CD4-positive, alpha-beta T cell treated with Interleukin-15 for 1 hour (primary cell): ENCODE measurements around the gene DIP2C.
"Not testable (repeated sequence)": the region's sequence is repeated elsewhere in the genome, so short reads cannot be mapped to it uniquely, and the experiment has no call there.

Experiments used
- DNase-seq: peaks from one replicate; pipeline ENCODE4 v3.0.0-alpha.2; 2020

DIP2C gene

DNA sequence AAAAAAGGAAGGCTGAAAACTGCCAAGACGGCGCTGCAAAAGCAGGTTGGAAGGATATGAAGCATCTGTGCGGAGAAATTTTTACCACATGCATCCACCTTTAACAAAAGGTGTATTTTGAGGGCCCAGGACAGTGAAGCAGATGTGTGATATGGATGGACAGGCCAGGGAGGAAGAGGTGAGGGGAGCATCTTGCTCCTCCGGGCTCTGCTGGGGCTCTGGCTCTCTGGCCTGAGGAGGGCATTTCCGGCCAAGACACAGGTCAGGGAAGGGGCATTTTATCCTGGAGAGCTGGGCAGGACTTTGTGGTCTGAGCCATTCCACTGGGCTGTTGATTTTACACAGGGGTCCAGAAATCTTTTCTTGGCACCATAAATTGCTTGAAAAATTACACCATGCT lies 379.1 kb downstream of the DIP2C start:
- DNase-seq = no peak

DNA sequence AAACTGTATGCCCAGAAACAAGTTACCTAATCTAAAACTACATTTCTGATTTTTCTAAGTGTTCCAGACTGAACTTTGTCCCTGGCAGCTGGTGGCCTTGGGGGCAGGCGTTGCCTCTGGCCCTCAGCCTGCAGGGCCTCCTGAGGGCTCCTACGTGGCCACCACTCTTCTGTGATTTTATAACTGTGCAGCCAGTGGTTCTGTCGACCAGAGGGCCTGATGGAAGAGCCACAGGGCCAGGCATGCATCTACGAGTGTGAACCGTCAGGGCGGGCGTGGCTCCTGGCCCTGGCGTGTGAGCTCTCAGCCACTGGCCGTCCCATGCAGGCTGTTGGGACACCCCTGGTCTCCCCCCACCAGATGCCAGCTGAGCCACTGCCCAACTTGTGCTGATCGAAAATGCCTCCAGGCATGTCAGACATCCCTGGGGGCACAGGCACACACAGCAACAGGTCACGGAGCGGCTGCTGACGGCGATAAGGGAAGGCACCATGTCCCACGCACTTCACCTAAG lies 380.8 kb downstream of the DIP2C start:
- no peak for DNase-seq

DNA sequence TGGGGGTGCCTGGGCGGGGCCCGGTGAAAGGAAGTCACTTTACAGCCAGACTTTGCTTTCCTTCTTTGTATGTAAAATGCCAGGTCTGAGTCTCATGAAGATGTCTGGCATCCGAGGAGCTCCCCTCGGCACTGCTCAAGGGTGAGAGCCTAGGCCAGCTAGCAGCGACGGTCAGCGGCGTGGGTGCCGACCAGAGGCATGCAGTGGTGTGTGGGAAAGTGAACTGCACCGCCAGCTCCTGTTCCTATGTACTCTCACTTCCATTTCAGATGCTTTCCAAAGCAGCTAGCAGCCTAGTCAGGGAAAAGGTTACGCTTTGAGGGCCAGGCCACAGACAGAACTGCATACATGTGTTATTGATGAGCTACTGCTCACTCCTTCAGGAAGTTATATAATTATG lies 381.4 kb downstream of the DIP2C start:
- DNase-seq = no peak

DNA sequence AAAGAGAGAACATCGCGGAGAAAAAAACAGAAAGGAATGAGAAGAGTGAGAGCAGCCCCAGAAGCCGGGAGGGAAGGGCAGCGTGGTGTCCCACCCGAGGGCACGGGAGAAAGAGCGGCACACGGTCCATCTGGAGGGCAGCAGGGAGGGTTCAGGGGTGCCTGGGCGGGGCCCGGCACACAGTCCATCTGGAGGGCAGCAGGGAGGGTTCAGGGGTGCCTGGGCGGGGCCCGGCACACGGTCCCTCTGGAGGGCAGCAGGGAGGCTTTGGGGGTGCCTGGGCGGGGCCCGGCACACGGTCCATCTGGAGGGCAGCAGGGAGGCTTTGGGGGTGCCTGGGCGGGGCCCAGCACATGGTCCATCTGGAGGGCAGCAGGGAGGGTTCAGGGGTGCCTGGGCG lies 381.8 kb downstream of the DIP2C start:
- DNase-seq = no peak

DNA sequence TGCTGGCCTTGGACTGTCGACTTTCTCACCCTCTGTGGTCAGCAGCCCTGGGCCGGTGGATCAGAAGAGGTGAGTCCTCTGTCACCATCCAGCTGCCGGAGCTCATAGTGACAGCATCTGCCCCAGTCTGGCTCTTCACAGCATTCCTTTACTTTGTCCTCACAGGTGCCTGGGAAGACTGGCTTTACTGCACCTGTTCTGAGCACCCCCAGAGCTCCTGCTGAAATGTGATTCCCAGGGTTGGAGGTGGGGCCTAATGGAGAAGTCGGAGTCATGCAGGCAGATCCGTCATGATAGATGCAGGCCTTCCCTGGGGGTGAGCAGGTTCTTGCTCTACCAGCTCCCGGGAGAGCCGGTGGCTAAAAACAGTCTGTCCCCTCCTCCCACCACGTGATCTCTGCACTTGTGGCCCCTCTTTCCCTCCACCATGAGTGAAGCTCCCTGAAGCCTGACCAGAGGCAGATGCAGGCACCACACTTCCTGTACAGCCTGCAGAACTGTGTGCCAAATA lies 382.7 kb downstream of the DIP2C start:
- DNase-seq = peak; percentile 25

DNA sequence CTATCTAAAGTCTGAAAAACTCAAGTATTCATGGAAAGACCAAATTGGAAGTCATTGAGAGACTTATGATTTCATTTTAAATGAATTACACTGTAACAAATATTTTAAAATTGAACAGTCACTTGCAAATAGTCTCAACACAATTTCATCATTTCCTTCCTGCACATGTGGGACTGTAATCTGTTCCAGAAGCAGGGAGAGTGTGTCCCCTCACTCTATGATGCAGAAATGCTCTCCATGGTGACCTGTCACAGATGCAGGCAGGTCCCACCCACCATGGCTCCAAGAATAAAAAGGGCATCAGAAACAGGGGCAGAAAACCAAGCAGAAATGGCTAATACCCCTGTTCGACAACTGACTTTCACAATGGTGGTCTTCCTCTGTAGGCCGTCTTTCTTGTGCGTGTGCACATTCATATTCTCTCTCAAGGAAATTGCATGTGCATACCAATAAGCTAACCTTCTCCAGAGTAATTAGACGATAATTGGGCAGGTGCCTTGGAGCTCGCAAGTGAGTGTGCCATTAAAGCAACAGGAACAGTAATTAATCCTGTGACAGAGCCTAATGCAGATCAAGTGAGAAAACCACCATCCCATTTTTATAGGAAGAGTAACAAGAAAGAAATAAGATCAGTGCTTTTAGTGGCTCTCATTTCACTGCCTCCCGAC lies 383.3 kb downstream of the DIP2C start:
- DNase-seq = no peak

DNA sequence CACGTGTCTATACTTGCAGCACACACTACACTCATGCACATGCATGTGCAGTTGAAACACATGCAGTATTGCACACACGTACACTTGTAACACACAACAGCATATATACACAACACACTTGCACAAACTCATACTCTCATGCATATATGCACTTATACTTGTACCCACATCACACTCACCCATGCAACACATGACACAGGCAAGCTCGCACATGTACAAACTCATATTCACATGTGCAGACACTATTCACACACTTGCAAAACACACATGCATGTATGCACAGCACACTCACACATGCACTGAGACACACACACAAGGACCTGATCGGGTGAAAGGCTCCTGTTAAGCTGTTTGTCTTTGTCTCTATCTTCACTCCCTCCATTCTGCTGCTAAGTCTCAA lies 384.4 kb downstream of the DIP2C start:
- no peak for DNase-seq

DNA sequence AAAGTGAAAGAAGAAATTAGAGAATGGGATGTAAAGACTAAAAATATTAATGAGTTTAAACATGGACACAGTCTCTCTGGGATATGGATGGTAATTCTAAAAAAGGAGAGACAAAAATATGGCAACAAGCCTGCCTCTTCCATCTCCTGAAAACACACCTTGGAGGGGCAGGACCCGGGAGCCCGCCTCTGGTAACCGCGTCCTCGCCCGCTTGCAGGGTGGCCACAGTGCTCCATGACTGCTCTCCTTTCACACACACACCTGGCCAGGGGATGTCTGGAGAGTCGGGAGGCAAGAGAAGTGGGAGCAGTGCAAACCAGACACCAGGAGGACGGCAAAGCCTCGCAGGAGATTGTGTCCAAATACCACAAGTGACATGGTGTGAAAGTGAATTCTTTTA lies 387.9 kb downstream of the DIP2C start:
- DNase-seq = no peak

DNA sequence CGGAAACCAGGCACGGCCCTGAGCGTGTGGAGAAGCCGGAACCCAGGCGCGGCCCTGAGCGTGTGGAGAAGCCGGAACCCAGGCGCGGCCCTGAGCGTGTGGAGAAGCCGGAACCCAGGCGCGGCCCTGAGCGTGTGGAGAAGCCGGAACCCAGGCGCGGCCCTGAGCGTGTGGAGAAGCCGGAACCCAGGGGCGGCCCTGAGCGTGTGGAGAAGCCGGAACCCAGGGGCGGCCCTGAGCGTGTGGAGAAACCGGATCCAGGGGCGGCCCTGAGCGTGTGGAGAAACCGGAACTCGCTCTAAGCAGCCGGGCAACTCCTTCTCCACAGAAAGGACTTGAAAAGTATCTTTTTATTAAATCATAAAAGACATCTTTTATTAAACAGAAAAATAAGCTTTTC lies 388.9 kb downstream of the DIP2C start:
- not testable (repeated sequence) for DNase-seq

DNA sequence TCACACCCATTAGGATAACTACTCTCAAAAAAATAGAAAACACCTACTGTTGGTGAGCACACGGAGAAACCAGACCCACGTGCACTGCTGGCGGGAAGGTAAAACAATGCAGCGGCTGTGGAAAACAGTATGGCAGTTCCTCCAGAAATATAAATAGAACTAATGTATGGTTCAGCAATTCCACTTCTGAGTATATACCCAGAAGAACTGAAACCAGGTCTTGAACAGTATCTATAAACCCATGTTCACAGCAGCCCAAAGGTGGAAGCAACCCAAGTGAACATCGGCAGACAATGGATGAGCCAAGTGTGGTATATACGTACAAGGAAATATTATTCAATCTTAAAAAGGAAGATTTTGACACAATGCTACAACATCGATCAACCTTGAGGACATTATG lies 389.5 kb downstream of the DIP2C start:
- DNase-seq = no peak

DNA sequence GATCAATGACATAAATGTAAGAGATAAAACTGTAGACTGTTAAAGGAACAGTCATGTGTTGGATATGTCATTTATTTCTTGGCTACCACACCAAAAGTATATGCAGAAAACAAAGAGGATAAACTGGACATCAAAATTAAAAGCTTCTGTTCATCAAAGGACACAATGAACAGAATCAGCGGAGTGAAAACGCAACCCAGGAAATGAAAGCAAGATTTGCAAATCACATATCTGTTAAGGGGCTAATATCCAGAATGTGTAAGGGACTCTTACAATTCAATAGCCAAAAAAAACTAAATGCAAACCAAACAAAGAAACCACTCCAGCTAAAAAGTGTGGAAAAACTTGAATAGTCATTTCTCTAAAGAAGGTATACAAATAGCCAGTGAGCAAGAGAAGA lies 390.0 kb downstream of the DIP2C start:
- no peak for DNase-seq

DNA sequence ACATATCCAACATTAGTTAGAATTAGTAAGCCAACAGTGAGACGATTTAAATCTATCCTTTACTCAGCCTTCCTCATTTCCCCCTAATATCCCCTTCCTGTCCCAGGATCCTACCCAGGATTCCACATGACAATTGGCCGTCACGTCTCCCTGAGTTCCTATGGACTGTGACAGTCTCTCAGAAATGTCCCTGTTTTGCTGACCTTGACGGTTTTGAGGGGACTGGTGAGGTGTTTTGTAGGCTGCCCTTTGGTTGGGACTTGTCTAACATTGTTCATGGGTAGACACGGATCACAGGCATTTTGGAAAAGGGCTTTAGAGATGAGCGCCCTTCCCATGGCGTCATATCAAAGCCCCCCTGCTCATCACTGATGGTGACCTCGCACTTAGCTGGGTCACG lies 391.4 kb downstream of the DIP2C start:
- DNase-seq = no peak

DNA sequence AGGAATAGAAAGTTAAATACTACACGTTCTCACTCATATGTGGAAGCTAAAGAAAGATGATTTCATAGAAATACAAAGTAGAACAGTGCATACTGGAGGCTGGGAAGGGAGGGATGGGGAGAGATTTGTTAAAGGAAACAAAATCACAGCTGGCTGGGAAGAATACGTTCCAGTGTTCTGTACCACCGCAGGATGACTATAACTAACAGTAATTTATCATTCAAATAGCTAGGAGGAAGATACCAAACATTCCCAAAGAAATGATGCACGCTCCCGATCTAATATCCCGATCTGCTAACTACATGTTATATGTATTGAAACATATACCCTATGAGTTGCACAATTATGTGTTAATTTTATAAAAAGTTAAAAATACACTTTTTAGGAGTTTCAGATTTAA lies 391.9 kb downstream of the DIP2C start:
- DNase-seq = no peak

DNA sequence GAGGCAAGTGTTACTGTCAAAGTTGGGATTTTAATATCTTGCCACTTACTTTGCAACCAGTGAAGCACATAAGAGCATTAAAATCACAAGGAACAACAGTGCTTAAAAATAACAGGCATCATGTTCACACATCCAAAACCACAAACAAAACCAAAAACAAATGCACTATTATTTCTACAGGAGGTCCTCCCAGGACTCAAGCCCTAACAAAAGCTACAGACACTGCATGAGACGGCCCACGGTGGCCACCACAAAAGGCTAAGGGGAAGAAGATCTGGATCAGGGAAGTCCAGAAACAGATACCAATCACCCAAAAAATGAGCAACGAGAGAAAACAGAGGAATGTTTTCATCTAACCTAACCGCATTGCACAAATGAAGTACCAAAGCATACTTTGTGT lies 395.8 kb downstream of the DIP2C start:
- no peak for DNase-seq

DNA sequence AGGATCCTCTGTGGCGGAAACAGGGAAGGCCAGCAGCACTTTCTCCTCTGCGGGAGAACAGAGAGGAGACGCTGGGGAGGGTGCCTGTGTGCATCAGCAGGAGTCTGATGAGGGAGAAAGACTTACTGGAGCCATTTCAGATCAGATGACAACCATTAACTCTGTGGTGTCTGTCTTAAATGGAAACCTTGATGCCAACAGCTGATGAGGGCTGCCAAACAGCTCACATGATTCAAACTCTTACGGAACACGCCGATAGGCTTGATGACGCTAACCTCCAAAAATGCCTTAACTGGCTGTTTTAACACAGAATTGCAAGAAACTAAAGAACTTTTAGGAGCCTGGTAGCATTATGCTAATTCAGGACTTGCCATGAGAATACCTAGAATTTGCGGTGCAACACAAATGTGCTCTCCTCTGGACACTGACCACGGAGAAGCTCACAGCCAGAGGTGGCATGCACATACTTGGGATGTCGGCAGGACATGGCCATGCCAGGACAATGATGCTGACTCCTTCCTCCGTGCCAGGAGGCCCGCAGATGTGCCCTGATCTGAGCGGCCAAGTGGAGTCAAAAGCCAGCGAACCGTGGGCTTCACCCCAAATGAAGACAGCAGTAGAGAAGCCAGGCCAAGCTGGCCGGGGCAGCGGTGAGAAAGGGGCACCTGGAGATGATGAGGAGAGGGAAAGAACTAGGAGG lies 399.3 kb downstream of the DIP2C start:
- DNase-seq = no peak

DNA sequence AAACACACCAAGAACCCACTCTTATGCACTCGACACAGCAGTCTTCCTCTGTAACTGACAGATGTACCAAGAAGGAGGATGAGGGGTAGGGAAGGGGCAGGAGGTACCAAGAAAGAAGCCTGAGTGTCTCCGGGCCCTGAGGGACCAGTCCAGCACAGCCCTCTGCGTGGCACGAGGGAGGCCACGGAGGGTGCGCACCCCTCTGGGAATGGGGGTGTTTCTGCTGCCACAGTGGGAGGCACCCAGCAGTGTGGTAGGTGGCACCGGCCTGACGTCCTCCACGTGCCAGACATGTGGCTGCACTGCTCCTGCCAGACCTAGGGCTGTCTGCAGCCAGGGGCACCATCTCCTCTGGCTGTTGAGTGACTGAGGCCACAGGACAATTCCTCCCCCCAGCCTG lies 399.9 kb downstream of the DIP2C start:
- DNase-seq = no peak

DNA sequence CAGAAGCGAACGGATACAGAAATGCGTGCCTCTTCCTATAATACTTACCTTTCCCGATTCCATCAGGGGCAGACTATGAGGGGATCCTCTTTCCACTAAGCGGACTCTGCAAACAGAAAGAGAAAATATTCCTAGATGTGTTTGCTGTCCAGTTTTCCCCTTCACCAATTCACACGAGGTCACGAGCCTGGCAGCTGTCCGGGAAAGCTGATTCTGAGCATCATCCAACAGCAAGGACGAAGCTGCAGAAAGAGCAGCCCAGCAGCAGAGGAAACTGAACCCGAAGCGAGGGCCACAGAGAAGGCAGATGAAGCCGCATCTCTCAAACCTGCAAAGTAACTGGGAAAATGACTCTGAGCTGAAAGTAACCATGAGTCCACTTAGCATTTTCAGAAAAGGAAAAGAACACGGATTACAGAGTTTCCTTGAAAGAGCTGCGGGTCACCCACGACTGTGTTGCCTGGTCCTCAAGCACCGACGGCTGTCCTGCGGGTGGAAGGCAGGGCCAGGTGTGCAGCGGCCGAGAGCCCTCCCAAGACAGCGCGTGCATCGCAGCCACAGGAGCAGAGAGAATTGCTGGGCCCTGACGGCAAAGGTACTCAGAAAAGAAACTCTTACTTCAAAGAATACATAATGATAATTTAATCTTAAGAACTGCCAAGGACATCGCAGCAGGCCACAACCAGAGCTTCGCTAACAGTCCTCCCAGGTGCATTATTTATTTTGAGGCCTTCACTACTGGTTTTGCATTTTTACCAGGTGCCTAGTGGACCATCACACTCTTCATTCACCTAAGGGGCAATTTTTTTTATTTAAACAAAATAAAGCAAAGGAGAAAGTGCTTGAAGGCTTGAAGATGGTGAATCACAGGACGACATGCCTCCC lies 400.9 kb downstream of the DIP2C start:
- DNase-seq = no peak

DNA sequence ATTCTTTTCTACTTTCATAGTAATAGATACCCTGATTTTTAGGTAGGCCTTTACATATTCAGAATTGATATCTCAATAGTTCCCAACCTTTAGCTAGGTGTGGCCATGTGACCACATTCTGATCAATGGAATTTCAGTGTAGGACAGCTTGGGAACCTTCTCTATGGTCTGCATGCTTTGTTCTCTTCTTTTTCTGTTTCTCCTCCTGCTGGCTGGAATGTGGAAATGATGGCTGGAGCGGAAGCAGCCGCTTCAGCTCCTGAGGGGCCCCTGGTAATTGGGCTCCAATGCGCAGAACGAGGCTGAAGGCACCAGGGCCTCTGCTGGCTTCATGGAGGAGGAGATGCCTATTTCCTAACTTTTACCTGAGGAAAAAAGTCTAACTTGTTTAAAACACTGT lies 401.7 kb downstream of the DIP2C start:
- DNase-seq = no peak

DNA sequence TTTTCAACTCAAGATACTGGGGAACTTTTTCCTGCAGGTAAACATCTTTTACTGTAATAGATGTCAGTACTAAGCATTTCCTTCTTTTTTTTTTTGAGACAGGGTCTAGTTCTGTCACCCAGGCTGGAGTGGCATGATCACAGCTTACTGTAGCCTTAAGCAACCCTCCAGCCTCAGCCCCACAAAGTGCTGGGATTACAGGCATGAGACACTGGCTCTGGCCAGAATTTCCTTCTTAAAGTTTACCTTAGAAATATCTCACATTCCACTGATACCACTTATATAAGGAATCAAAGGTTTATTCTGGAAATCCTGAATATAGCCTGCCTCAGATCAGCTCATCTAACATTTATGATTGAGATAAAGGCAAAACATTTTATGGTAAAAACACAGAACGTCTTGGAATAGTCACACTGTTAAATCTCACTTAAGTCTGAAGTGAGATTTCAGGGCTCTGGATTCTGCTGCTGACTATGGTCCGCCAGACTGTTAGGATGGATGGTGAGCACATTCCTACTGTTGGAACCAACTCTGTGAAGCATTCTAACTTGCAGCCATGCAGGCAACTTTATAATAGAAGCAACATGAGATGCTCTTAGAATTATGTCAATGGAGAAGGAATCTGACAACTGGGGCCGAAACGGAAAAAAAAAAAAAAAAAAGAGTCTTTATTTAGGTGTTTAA lies 402.3 kb downstream of the DIP2C start:
- DNase-seq = no peak

DNA sequence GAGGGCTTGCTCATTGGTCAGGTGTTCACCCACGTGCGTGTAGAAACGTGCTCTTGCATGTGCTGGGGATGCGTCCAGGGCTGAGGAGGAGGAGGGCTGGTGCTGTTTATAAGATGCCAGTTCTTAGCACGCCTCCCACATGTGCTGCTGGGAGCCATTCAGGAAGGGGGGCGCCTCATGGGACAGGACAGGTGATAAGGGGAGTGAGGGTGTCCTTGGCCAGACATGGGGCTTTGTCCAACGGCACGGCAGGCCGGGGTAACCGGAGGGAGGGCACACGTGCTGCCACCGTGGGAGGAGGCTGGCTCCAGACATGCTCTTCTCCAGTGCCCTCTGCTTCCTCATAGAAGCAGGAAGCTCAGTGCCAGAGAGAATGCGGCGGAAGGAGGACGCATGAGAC lies 404.3 kb downstream of the DIP2C start:
- no peak for DNase-seq

DNA sequence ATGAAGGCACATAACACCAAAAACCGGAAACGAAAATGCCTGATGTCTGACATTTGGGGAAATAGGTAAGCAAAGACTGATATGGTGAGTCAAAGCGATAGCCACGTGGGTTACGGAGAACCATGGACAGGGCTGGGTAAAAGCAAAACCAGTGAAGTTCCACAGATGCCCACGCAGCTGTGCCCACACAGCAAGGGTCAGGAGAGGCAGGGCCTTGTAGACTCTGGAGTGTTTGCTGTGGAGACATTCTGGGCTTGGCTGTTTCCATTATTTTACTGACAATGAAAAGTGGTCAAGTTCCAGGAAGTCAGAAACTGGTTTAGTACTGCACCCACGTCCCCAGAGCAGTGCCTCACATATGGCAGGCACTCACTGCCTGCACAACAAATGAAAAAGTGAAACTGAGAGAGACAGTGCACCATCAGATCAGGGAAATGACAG lies 405.5 kb downstream of the DIP2C start:
- no peak for DNase-seq

DNA sequence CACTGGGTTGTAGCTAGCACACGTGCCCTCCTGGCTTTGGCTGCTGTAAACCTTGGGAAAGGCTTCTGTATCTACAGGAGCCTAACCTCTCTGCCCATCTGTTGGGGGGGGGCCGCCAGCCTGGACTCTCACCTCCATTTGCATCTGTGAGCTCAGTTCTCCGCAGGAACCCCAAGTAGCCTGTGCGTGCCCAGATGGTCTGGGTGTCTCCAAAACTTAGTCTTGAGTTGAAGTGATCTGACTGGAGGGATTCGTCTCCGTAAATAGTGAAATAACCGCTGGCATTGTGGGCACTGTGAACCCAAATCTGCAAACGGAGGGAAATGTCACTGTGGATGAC lies 406.4 kb downstream of the DIP2C start:
- no peak for DNase-seq
